Measurements from ENCODE around the gene ZDHHC20. TPM values are rescaled to one million over a fixed set of nuclear protein-coding genes. Genes with fewer than 3 reads are reported as not detected.

ZDHHC20 gene
- 8.5 to 21.7 TPM (median 18.9 TPM) in 5 replicates for total RNA-seq (2022; extraction: Qiagen RNA extraction; ENCODE audit: low read depth)

GRCh38 chr13:21458813-21459701 lies at the start of gene ZDHHC20:
Gene ZDHHC20, minus strand, starts transcription at chr13:21459303. Its CDS starts 132 bp downstream, at chr13:21459171.

Other genes with a start within 250 kb of the ZDHHC20 start
- 14.1 to 23.3 TPM (median 16.1 TPM) in 5 replicates for gene MICU2, start 144.9 kb upstream of the ZDHHC20 start, total RNA-seq (2022; extraction: Qiagen RNA extraction; ENCODE audit: low read depth)
- 0.07 TPM in 1 of 5 replicates, not detected in the others for gene FGF9, start 211.8 kb upstream of the ZDHHC20 start, total RNA-seq (2022; extraction: Qiagen RNA extraction; ENCODE audit: low read depth)